Tibial artery (tissue), 4 donors: ENCODE results near the gene CCNL1.

Source experiments
- DNase-seq, 2 donors: peaks; one replicate each; pipeline ENCODE4 v3.0.0-alpha.2; 2019
- H3K27ac ChIP-seq, 2 donors: fragments of 200-600 bp; sonication (generic) in 1 of 2; 1 replicate in 1 of 2; 2 replicates in 1 of 2; pipeline ENCODE4 v1.5.1; 2018 to 2019; ENCODE audit warnings: mild to moderate bottlenecking in 1 of 2
- H3K27me3 ChIP-seq, 2 donors: fragments of 200-600 bp; sonication (generic) in 1 of 2; one replicate each; pipeline versions ENCODE4 v1.5.1 to v1.6.0; 2016 to 2019
- H3K36me3 ChIP-seq, 3 donors: fragments of 200-600 bp; sonication (generic) in 2 of 3; one replicate each; pipeline ENCODE4 v1.5.1; 2016 to 2019; ENCODE audit warnings: mild to moderate bottlenecking in 2 of 3
- H3K4me1 ChIP-seq, 4 donors: fragments of 200-600 bp; sonication (generic) in 2 of 4; 1 replicate in 3 of 4; 2 replicates in 1 of 4; pipeline ENCODE4 v1.5.1; 2016 to 2019
- H3K4me3 ChIP-seq, 2 donors: fragments of 200-600 bp; sonication (generic) in 1 of 2; 1 replicate in 1 of 2; 2 replicates in 1 of 2; pipeline ENCODE4 v1.5.1; 2018 to 2019; ENCODE audit warnings: mild to moderate bottlenecking in 2 of 2
- H3K9me3 ChIP-seq, 3 donors: fragments of 200-600 bp; sonication (generic) in 1 of 3; one replicate each; pipeline ENCODE4 v1.5.1; 2016 to 2019
- CTCF ChIP-seq, 2 experiments: fragments of 200-600 bp in 1 of 2; fragments of 450-650 bp in 1 of 2; IDR thresholded peaks; one replicate each; pipeline ENCODE4 v1.5.1; 2017 to 2019; ENCODE audit warnings: antibody characterized with exemption in 2 of 2, mild to moderate bottlenecking in 1 of 2, moderate library complexity in 1 of 2
- intact Hi-C: fragments of 100-400 bp; cut with DNase I; formaldehyde crosslinking; loops from one replicate; pipeline ENCODE4 v1.15.0; 2023; ENCODE audit warnings: low total_unique reads

Gene CCNL1

DNA sequence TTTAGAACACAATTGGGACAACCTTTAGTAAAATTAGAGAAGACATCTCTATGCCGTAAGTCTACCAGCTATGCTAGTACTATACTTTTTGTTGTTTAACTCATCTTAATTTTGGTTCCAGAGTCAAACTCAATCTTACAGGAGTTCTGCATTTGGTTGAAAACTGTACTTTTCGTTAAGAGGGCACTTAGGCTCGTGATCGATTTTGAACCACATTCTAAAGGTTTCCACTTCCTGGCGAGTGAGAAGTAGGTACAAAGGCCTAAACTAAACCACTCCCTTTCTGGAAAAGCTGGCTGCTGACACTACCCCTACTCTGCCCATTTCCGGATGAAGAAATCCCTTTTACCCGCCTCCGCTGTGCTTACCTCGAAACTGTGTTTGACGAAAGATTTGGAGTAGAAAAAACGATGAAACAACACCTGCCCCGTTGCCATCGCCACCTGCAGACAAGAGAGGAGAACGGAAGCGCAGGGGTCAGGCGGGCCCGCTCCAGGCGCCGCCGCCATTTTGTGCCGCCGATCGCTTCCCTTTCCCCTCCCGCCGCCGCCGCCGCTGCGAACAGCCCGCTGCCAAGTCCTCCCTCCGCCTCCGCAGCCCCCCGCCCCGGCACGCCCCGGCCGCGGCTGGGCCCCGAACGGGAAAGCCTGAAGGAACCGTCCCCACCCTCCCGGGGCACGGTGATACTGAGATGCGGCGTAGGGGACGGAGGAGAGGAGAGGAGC, 748 bp downstream of the CCNL1 start:
- H3K4me1 ChIP-seq, result peaks cover 6 to 57% (median 45%) of the 10 kb centered on the region in 4 donors
- intact Hi-C loops, result no loop called here
- H3K9me3 ChIP-seq, result no peaks in the 10 kb centered on the region
- DNase-seq, result peak; percentile 41 to 77
- H3K36me3 ChIP-seq, result peaks cover 22 to 39% (median 27%) of the 10 kb centered on the region in 3 donors
- no peaks in the 10 kb centered on the region for H3K27me3 ChIP-seq
- H3K27ac ChIP-seq, result peak overlapping the region; percentile 99 to 100
- TF ChIP-seq CTCF (IDR thresholded peaks at IDR 0.05), result no peak
- H3K4me3 ChIP-seq, result peak overlapping the region; percentile 87 to 99

DNA sequence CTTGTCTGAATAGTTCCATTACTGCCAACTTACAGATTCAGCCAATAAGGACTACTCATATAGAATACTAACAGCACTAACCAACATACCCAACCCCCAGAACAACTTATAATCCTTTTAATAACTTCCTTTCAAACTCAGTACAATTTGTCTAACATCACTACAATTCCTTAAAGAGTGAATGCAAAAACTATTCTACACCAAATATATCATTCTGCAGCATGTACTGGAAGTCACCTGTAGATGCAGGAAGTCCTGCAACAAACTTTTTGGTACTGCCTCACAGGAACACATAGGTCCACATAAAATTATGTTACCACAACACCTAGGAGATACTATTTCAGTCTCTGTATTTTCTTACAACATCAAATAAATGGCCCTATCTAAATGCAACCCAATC, 2.1 kb downstream of the CCNL1 start:
- no peak for DNase-seq
- Histone ChIP-seq H3K4me3 (peak overlapping the region; percentile 87 to 99), H3K27ac (peak overlapping the region; percentile 99 to 100), H3K36me3 (peaks cover 30 to 47% (median 36%) of the 10 kb centered on the region in 3 donors), H3K9me3 (no peaks in the 10 kb centered on the region), H3K27me3 (no peaks in the 10 kb centered on the region), H3K4me1 (peaks cover 6 to 68% (median 48%) of the 10 kb centered on the region in 4 donors)
- intact Hi-C loops, result no loop called here
- TF ChIP-seq CTCF (IDR thresholded peaks at IDR 0.05), result no peak

DNA sequence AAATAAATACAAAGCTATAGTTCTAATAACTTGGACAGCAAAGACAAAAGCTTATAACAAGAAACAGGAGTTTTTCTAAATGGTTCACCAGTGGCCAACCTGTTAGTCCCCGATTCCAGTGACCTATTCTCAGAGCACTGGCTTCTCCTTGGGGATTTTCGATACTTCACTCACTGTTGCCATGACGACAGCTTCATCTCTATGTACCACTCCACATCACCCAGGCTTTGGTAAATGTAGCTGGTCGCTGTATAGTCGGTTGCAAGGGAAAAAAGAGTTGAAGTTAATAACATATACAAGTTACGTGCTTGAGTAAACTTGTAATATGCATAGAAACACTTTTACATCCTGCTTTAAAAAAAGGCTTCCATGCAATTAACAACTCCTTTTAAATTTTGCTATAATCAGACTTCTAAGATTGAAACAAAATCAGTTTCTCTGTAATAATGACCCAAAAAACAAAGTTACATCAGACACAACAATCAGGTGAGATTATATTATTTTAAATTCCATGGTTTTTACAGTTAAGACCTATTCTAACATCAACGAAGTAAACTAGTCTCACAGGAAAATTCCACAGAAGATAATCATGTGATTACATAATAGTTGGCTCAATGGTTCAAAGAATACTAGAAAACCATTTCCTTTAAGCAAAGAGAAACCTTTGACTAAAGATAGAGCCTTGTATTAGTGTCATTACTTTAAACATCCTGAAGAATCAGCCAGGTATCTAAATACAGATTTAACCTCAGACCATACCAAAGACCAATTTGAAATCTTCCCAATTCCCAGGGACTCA, 2.9 kb downstream of the CCNL1 start:
- intact Hi-C loops, result no loop called here
- DNase-seq, result no peak
- H3K4me3 ChIP-seq, result peak overlapping the region; percentile 87 to 99
- H3K27ac ChIP-seq, result peak overlapping the region in 1 of 2 donors; percentile 100
- H3K36me3 ChIP-seq, result peaks cover 38 to 55% (median 44%) of the 10 kb centered on the region in 3 donors
- no peak for TF ChIP-seq CTCF (IDR thresholded peaks at IDR 0.05)
- peaks cover 6 to 70% (median 48%) of the 10 kb centered on the region in 4 donors for H3K4me1 ChIP-seq
- no peaks in the 10 kb centered on the region for H3K9me3 ChIP-seq
- H3K27me3 ChIP-seq, result no peaks in the 10 kb centered on the region

- Histone ChIP-seq H3K36me3 (peaks cover 52 to 70% (median 58%) of the 10 kb centered on the region in 3 donors), H3K27ac (no peak overlapping the region), H3K27me3 (no peaks in the 10 kb centered on the region), H3K9me3 (no peaks in the 10 kb centered on the region), H3K4me3 (peak overlapping the region in 1 of 2 donors; percentile 17), H3K4me1 (peaks cover 6 to 61% (median 44%) of the 10 kb centered on the region in 4 donors)
- intact Hi-C loops, result no loop called here
- DNase-seq, result no peak
- no peak for TF ChIP-seq CTCF (IDR thresholded peaks at IDR 0.05)
Measured at GRCh38 chr3:157155591-157155990, 4.4 kb downstream of the CCNL1 start.

GRCh38 chr3:157154563-157155330, 5.2 kb downstream of the CCNL1 start:
- Histone ChIP-seq H3K27me3 (no peaks in the 10 kb centered on the region), H3K4me1 (peaks cover 6 to 61% (median 44%) of the 10 kb centered on the region in 4 donors), H3K27ac (peak overlapping the region; percentile 5 to 11), H3K36me3 (peaks cover 61 to 78% (median 66%) of the 10 kb centered on the region in 3 donors), H3K4me3 (peak overlapping the region in 1 of 2 donors; percentile 17), H3K9me3 (no peaks in the 10 kb centered on the region)
- TF ChIP-seq CTCF (IDR thresholded peaks at IDR 0.05), result no peak
- intact Hi-C loops, result no loop called here
- DNase-seq, result no peak
